GM21717 (cell line): ENCODE measurements around the gene GPBP1L1.

Experiments
- ATAC-seq: cut with Tn5 transposase; IDR thresholded peaks from one replicate; pipeline ENCODE4 v1.9.1; 2021; ENCODE audit warnings: mild to moderate bottlenecking, moderate library complexity; ENCODE audit not compliant: unreplicated experiment

GPBP1L1 gene

DNA sequence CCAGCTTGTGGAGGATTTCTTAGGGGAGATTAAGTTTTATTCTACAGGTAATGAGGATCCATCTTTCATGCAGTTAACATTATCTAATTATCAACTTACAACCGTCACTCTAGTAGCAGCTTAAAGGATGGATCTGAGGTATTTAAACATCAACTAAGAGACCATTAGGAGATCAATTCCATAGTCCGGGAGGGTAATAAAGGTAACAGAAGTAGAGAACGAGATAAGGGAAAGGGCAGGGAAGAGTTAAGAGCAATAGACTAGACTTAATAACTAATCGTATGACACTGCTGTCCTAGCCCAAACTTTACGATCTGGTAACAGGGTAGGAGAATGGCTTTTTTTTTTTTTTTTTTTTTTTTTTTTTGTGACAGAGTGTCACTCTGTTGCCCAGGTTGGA, 43.0 kb downstream of the GPBP1L1 start:
- ATAC-seq, result no peak

DNA sequence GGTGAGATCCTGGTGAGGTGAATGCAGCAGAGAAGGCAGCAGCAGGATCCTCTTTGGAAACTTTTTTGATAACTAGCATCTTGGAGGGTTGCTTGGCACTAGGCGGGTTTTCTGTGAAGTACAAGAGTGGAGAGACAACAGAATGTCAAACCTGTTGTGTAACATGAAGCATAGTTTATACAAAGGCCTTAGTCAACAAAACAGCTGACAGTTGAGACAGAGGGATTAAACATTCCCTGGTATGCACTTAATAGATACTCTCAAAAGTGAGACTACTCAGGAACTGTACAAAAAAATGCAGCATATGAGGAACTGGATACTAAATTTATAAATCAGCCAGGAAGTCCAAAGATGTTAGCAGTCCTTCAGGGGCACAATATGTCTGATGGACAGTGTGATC, 46.0 kb downstream of the GPBP1L1 start:
- ATAC-seq, result no peak

DNA sequence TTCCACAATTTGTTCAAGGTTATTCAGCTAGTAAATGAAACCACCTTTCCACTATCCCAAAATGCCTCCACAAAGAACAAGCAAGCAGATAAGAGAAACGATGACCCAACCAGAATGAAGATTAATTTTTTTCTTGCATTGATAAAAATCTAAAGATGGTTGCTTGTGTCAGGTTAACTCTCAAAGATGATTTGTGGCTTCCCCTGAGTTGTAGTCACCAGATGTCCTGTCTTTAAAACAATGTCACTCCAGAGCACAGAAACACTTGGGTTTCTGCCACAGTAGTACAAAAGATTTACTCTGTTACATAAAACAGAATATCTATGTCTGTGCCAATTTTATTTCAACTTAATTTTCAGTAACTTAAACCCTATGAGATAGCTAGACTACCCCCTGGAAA, 51.1 kb downstream of the GPBP1L1 start:
- no peak for ATAC-seq

DNA sequence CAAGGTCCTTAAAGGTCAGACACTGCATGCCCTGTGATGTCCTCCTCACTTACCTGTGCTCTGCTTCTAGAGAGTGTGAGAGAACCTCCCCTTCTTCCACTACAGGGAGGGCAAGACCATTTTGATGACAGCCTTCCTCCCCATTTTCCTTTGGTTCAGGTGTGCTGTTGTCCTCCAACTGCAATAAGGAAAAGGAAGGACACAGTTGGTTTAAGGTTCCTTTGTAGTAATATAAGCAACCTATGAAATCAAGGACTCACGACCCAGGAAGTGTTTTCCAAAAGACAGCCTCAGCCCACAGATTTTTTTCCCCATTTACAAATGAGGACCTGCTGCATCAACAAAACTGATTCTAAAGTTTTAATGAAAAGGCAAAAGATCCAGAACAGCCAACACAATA, 55.9 kb downstream of the GPBP1L1 start:
- ATAC-seq, result no peak

DNA sequence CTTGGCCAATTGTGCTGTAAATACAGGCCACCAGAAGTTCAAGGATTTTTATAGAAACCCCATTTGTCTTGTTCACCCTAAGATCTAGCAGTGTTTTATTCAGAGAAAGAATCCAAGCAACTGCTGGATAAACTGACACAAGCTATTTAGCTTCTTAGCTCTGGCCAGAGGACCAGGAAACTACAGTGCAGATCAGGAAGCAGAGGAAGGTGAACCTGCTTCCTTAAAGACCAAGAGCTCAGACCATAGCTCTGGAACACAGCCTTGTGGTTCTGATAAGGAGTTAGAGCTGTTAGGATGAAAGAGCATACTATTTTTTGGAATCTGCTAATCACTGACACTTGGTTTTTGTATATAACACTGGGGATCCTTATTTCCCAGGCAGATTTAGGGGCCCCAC, 57.3 kb downstream of the GPBP1L1 start:
- no peak for ATAC-seq

DNA sequence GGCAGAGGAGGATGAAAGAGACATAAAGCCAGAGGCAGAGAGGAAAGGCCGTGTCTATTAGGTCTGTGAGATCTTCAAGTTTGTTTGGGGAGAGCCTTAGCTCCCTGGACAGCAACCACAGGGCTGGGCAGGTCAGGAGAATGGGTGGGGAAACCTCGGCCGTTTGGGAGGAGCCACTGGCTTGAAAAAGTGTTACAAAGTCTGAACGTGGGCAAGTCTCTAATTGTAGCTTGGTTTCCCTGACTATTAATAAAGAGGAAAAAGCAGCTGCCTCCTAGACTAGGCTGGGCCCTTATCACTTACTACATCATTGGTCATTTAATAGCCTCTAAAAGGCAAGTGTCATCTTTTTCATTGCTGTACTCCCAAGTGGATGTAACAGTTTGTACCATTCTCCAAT, 62.4 kb downstream of the GPBP1L1 start, which contains the start of gene CCDC17:
TSS of gene CCDC17 (minus strand) at position 83 of the 400 bp plus-strand sequence. CDS start 145 bp downstream, outside the sequence.
- ATAC-seq, result no peak

DNA sequence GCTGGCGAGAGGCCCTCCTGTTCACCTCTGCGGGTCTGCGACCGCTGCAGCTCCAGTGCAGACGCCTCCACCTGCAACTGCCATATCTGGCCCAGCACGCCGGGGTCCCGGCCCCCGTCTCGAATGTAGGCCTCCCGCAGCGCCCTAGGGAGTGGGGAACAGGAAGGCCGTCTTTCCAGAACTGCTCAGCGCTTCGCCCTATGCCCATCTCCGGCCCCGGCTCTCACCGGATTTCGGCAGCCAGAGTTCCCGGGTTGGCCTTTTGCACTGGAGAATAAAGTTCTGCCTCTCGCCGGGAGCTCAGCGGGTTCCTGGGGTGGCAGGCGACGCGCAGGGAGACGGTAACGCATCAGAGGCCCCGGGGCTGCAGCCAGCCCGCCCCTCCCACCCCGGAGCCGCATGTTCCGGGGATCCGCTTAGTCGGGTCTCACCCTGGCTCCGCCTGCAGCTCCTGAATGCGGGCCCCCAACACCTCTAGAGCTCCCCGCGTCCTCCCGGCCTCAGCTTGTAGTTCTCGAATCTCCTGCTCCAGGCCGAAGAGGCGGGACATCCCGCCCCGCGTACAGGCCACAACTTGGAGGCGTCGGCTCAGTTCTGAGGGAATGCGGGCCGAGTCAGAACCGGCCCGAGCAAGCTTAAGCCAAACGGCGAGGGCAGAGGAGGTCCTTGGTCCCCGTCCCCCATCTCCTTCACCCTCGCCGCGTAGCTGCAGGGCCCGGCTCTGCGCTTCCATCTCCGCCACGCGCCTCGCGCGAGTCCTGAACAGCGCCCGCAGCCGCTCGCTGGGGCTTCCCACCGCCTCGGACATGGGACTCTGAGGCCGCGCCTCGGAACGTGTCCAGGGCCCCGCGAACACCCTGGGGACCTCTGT, 63.6 kb downstream of the GPBP1L1 start:
- no peak for ATAC-seq

DNA sequence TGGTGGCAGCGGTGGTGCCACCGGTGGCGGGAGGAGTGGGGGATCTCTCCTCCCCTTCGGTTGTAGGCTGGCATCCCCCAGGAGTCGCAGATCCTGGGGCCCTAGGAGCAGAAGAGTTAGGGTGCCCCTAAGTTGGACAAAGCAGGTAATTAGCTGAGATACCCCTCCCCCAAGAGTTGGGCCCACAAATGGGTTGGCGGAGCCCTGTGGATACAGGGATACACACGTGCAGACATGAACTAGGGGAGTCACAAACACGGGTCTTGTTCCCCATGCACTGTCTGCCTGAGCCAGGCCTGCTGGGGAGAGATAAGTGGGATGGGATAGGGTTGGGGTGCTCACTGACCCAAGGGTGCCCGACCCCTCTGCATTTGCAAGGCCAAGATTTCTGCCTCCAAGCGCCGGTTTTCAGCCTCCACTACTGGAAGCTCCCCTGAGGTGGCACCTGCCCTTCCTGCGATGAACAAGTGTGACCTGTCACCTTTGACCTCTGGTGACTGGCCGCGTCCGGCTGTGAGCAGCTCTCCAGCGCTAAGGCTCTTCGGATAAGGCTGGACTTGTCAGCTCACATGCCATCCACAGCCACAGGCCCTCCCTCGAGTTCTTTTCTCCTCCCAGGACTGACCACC, 64.3 kb downstream of the GPBP1L1 start:
- no peak for ATAC-seq

DNA sequence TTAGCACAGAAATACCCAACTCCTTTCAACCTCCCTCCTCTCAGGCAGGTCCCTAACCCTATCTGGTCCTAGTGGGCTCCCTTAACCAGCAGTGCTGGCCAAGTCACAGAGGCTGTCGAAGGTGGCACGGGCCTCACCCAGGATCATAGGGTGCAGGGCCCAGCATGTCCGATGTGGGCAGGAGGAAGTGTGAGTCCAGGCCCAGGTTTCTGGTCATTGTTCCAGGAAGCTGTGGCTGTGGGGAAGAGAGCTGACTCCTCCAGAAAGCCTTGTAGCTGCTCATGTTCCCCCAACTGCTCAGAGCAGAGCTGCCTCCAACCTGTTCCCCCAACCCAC, 64.9 kb downstream of the GPBP1L1 start:
- no peak for ATAC-seq

DNA sequence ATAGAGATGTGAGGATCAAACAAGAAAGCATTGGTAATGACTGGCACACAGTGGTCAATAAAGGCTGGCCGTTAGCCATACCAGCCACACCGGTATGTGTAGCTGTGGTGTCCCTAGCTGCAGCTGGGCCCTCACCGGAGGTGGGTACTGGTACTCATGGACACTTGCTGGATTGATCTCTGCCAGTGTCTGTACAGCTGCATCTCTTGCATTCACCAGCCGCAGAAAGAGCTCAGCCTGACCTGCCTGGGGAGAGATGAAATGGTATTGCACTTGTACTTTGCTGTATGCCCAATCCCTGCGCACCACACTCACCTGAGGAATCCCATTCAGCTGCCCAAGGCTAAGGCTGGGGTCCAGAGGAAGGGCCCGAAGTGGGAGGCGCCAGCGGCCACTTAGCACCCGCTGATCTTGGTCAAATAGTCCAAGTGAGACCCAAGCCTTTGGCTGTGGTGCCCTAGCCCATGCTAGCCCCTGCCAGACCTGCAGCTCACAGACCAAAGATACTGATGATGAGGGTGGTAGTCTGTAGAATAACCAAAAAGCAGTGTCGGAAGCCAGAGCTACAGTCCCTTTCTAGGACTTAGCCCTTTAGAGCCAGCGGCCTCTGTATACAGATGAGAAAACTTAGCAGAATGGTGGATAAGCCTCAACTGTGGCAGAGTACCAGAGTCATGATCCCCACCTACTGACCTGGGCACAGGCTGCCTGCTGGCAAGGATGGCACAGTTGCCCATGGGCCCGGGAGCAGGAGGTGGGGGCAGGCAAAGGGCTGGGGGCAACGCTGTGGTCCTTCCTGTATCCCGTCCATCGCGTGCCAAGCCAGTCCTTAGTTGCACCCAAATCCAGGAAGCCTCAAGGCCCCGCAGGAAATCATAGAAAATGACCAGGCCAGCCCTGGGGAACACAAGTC, 65.5 kb downstream of the GPBP1L1 start:
- no peak for ATAC-seq

DNA sequence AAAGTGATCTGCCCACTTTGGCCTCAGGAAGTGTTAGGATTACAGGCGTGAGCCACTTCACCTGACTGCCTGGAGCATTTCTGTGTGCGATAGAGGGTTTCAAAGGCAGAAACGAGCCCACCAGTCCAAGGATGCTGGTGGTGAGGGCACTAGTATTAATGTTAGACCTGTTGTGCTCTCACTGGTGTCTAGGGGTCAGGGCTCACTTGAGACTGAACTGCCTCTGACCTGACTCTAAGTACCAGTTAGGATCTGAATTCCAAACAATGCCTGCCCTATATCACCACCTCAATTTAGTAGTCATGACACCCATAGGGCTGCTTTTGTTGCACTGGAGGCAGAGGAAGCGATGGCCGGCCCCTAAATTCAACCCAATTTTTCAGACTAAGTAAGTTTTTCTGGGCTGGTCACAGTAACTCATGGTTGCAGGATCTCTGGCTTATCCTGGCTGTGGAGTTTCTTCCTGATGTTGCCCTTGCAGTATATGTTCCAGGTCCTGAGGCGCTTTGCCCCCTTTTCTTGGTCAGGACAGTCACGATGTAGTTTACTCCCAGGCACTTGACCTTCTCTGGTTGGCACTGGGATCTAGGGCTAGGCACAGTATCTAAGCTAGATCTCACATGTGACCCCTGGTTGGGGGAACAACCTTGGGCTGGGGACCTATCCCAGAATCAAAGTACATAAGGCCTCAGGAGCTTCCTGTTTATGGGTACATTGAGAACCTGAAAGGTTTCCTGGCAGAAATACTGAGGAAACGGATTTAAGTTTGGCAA, 67.0 kb downstream of the GPBP1L1 start:
- ATAC-seq, result no peak

DNA sequence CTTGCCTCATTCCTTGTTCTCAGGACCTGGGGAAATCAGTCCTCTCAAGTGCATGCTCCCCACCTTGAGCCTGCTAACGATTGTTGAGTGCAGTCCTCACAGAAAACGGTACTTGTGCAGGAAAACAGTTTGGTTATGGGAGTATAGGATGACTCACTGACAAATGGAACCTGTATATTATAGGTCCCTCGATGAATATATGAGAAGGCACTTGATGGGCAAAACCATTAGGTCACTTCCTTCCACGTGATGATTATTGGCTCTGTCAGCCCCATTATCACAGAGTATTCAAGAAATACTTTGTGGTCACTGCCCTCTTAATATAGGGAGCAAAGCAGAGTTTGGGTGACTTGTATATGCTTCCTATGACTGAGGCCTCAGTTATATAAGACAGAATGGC, 68.7 kb downstream of the GPBP1L1 start:
- ATAC-seq, result no peak

DNA sequence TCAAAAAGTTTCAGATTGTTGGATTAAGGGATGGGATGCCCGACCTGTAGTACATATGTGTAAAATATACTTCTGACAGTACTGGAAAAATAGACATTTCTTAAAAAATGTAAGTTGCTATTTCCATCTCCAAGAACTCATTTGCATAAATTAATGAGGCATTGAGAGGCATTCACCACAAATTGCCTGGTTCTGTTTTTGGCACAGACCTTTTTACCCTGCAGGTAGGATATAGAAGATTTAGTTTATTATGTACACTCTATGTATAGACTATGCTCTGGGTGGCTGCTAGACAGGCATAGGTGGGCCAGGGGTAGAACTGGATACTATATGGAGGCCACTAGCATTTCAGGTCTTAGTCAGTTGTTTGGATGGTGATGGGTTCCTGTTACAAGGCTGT, 70.4 kb downstream of the GPBP1L1 start:
- ATAC-seq, result no peak

DNA sequence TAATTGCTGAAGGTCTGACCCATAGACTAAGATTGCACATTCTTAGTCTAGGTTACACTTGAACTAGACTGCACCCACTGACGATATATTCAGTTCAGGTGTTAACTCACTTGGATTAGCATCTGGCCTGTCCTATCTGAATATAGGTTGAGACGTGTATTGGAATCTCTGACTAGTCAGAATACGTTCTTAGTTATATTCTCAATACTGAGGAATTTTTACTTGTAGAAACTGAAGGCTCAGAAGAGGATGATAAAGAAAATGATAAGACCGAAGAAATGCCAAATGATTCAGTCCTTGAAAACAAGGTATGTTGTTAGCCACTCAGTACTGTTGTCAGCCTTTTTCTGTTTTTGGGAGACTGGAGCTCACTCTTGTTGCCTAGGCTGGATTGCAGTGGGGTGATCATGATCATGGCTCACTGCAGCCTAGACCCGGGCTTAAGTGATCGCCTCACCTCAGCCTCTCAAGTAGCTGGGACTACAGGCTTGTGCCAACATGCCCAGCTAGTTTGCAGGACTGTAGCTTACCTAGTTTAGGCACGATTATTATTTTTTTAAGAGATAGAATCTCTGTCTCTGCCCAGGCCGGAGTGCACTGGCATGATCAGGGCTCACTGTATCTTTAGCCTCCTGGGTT, 73.3 kb downstream of the GPBP1L1 start:
- no peak for ATAC-seq

DNA sequence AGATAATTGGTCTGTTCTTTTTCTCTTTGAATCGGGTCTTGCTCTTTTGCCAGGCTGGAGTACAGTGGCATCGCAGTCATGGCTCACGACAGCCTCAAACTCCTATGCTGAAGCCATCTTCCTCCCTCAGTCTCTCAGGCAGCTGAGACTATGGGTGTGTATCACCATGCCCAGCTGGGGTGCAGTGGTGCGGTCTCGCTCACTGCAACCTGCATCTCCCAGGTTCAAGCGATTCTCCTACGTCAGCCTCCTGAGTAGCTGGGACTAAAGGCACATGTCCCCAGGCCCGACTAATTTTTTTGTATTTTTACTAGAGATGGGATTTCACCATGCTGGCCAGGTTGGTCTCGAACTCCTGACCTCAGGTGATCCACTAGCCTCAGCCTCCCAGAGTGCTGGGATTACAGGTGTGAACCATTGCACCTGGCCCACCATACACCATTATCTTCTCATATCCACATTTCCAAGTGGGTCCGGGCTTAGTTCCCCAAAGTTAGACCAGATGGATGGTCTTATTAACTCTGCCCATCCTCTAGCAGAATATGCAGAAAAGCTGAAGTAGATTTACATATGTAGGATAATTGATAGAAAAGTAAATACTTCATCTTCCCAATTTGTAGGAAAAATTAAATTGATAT, 75.6 kb downstream of the GPBP1L1 start:
- ATAC-seq, result no peak

DNA sequence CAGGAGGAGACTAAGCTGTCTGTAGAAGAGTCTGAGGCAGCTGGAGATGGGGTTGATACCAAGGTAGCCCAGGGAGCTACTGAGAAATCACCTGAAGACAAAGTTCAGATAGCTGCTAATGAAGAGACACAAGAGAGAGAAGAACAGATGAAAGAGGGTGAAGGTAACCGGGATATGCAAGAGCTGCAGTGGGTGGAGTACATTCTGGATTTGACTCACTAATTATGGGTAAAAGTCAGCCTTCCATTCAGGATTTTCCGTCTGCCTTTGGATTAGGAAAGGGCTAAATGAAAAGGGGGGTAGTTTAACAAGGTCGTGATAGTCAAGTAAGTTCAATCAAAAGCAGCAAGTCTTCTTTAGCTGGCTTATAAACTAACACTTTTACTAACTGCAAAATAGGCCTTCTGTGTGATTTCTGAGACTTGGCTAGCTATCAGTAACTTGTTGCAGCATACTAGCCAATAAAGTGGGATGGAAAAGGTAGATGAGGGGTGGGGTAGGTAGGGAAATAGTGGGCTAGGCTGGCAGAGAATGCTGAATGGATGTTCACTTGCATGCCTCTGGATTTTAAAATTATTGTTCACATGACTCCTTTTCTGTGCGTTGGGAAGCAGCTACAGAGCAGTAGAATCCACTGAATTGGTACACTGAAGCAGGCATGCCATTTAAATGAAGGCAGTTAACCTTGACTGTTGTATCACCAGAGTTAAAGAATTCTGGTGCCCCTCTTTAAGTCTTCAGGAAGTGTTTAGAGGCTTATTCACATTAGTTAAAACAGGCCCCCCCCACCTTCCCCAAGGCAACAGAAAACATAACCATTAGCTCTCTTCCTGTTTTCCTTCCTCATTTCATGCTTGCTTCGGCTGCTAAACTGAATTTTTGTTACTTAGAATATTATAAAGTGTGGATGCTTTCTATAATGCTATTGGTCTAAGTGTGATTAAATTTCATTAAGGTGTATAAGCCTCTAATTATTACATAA, 77.9 kb downstream of the GPBP1L1 start:
- no peak for ATAC-seq

DNA sequence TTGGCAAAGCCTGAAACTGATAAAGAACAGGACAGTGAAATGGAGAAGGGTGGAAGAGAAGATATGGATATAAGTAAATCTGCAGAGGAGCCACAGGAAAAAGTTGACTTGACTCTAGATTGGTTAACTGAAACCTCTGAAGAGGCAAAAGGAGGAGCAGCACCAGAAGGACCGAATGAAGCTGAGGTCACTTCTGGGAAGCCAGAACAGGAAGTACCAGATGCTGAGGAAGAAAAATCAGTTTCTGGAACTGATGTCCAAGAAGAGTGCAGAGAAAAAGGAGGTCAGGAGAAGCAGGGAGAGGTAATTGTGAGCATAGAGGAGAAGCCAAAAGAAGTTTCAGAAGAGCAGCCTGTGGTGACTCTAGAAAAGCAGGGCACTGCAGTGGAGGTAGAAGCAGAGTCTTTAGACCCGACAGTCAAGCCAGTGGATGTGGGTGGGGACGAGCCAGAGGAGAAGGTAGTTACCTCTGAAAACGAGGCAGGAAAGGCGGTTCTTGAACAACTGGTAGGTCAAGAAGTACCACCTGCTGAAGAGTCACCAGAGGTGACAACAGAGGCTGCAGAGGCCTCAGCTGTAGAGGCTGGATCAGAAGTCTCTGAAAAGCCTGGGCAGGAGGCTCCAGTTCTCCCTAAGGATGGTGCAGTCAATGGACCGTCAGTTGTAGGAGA, 78.8 kb downstream of the GPBP1L1 start:
- no peak for ATAC-seq

DNA sequence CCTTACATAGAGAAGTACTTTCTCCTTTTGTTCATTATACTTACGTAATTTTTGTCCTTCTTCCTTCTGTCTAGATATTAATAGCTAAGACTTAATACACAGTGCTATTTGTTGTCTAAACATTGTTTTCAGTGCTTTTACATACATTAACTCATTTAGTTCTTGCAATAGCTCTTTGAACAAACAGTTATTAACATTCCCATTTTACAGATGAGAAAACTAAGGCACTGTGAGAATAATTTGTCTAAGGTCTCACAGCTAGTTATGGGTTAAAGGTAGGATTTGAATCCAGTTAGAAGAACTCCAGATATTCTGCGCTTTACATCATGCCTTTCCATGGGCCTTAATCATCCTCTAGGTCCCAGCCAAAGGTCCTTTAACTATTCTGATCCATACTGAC, 82.1 kb downstream of the GPBP1L1 start:
- no peak for ATAC-seq
